Activated naive CD4-positive, alpha-beta T cell (primary cell): Measurements from ENCODE around the gene SPECC1.
"Not testable (repeated sequence)": the region's sequence is repeated elsewhere in the genome, so short reads cannot be mapped to it uniquely, and the experiment has no call there.

Experiments used
- DNase-seq, 4 experiments: peaks; one replicate each; lab custom pipeline; 2025; lab: John Stamatoyannopoulos, UW

Gene SPECC1

DNA sequence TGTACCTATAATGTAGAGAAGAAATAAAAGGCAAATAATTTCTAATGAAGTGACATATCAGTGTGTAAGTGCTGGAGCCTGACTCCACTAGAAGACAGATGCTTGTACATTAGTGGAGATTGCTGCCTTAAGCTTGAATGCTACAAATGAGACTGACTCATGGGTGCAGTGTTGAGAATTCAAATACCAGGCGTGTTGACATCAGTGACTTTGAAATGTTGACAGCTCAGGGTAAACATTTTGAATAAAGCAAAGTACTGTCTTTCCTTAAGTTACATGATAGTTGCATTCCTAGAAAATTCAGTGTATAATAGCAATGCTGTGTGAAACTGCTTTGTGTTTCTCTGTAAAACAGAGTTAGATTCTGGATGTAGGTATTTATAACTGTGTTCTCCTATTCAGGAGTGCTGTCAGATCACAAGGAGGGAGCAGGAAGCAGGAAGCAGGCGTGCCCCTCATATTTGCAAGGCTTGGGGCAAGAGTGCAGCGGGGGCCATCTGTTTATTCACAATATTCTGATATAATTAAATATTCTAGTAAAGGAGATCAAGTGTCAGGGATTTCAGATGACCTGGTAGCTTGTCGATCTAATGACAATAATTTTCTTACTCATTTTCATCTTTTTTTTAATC is 119.0 kb downstream of the SPECC1 start:
- no peak for DNase-seq

DNA sequence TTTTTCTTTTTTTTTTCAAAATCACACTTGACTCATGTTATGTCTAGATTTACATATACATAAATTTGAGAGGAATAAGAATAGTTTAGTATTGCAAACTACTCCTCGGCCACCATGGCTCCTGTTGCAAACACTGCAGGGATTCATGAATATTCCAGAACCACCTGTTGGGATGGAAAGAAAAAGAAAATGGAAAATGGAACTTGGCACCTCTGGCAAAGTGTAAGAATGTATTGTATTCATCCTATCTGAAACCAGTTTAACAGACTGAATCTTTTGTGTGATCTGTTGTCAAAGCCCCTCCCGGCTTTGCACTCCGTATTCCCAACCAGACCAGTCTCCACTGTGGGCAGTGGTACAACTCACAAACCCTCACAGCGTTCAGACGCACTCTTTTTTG is 124.4 kb downstream of the SPECC1 start:
- no peak for DNase-seq

DNA sequence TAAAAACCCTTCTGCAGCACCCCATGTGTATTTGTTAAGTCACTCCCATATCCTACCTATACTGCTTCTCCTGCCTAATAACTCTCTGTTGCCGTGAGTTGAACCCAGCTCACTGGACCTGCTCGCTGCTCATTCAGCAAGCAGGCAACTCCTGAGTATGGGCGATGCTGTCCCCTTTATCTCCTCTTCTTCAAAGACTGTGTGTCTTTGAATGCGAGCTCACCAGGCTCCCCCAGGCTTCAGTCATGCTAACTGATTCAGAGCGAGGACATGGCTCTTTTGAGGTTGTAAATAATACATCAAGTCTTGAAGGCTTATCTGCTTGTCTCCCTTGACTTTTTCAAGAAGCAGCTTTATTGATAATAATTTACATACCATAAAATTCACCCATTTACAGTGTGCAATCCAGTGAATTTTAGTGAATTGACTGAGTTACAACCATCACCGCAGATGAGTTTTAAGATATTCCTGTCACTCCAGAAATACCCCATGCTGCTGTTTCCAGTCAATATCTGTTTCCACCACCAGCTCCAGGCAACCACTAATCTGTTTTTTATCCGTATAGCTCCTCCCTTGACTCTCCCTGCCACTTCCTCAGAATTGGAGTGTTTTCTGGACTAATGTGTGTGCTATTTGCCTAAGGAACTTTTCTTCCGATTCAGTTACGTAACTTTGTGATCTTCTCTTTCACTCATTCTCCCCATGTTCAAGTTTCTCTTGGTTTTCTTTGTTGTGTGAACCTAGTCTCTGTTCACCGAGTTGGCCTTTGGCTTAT is 132.2 kb downstream of the SPECC1 start:
- no peak for DNase-seq

DNA sequence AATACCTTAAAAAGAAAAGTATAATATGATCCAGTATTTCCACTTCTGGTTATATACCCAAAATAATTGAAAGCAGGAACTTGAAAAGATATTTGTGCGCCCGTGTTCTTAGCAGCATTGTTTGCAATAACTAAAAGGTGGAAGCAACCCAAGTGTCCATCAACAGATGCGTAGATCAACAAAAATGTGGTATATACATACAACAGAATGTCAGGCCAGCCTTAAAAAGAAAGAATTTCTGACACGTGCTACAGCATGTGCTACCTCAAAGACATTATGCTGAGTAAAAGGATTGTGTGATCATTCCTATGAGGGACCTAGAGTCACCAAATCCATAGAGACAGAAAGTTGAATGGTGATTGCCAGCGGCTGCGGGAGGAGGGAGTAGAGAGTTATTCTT is 133.1 kb downstream of the SPECC1 start:
- DNase-seq: no peak

DNA sequence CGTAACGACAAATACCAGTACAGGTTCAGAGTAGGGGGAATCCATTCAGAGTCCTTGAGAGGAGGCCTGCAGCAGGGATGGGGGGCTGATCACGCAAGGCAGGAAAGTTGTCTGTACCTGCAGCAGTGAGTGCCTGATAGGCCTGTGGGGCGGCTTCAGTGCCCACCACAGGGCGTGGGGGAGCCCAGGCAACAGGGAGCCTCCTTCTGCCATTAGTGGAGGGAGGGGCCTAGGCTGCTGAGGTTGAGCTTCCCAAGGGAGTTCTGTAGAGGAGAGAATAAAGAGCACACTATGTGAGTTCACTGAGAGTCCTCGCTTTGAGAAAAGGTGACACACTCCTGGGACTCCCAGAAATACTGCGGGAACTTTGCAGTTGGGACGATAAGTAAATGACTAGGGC is 134.6 kb downstream of the SPECC1 start:
- no peak for DNase-seq

DNA sequence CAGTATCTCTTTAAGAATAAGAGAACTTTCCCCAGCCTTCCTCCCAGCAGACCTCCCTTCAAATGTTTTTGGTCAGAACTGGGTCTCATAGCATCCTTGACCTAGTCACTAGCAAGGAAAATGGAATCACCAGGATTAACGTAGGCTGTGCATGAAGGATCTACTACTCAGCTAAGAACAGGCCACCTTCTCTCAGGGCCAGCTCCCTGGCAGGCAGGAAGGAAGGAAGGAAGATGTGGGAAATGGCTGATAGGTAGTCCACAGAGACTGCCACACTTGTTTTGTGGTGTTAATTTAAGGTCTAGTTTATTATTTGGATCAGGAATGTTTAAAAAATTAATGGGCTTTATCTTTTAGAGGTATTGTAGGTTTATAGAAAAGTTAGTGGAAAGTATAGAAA is 136.4 kb downstream of the SPECC1 start:
- no peak for DNase-seq

DNA sequence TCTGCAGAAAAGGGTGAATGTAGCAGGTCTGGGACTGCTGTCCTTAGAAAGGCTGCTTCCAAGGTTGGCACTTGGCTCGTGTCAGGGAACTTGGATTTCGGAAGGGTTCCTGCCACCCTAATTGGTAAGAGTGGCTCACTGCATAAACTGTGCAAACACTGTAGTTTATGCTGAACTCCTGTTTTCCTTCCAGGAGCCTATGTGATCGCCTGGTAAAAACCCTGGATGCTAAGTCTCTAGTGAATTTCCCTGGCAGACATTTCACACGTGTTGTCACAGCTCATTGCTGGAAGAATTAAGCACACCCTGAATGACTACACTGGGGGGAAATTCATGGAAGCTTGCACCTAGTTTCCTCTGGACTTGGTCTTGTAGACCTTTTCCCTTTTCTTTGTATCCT is 140.1 kb downstream of the SPECC1 start:
- DNase-seq: no peak

DNA sequence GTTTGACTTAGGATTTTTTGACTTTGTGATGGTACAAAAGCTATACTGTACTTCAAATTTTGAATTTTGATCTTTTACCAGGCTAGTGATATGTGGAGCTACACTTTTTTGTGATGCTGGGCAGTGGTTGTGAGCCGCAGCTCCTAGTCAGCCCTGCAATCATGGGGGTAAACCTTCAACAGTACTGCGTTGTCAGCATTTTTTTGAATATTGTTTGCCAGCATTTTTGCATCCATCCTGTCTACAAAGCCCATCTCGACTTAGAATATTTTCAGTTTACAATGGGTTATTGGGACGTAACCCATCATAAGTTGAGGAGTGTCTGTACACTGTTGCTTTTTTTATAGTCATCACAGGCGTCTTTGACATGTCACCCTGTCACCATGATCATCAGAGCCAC is 142.0 kb downstream of the SPECC1 start:
- no peak for DNase-seq

DNA sequence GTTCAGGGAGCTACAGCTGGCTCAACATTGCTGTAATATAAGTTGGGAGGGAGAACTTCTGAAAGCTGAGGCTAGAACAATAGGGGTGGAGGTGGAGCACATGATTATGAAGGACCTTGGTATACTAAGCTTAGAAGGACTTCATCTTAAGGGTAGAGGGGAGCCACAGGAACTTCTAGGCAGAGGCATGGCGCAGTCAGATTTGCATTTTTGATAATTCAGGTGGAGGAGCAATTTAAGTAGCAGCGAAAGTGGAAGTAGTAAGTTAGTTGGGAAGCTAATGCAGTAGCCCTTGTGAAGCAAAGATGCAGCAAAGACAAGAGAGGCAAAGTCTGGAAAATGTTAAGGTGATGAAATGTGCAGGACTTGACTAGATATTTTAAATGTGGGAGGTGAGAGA is 144.1 kb downstream of the SPECC1 start:
- DNase-seq: no peak

DNA sequence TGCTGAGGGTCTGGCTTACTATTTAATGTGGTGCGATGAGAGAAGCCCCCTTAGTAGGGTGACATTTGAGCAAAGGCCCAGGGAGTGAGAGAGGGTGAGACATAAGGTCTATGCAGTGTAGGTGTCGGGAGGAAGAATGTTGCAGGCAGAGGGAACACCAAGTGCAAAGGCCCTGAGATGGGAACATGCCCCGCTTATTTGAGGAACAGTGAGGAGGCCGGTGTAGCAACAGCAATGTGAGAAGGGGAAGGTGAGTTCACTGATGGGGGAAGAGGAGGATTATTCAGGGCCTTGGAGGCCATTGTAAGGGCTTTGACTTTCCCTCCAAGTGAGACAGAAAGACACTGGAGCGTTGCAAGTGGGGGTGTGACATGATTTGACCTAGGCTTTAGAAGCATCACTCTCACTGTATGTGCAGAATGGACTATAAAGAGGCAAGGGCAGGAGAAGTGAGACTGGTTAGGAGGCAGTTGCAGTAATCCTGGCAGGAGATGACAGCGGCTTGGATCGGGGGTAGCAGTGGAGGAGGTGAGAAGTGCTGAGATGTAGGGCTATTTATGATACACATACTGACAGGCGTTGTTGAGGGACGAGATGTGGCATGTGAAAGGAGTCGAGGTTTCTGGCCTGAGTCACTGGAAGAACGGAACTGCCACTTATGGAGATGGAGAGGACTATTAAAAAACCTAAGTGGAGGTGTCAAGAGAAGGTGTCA is 145.3 kb downstream of the SPECC1 start:
- no peak for DNase-seq

DNA sequence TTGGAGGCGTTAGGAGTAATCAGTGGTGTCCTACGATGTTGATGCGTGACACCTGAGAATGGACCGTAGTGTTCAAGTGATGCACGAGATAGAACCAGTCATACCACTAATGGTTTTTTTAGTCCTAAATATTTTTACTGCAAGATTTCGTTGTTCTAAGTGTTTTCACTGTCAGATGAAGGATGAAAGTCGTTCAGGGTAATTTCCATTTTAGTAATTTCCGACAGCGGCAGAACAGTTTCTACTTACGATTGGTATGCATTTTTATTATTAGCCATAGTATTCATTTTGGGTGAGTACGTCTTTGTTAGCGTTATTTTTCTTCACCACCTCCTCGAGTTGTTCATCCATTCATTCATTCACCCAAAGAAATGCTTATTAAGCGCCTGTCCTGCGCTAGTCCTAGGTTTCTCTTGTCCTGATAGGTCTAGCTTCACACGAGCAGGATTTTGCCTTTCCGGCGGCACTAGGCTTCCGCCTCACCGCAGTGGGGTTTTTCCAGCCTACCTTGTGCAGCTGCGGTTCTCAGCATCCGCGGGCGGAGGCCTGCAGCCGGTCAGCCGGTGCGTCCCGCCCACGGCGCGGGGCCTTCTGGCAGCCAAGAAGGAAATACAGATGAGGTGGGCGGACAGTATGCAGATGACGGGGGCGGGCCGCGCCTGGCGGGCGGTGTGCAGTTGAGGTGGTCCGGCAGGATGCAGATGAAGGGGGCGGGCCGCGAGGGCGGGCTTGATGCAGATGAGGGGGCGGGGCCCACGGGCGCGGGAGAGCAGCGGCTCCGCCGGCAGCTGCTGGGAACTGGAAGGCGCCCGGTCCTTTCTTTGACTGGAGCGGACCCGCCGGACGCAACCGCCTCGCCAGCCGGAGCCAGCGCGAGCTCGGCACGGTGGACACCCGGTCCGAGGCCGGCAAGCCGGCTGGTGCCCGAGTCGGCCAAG is 146.4 kb downstream of the SPECC1 start:
- DNase-seq: peak; percentile 61 to 93 (median 73)

DNA sequence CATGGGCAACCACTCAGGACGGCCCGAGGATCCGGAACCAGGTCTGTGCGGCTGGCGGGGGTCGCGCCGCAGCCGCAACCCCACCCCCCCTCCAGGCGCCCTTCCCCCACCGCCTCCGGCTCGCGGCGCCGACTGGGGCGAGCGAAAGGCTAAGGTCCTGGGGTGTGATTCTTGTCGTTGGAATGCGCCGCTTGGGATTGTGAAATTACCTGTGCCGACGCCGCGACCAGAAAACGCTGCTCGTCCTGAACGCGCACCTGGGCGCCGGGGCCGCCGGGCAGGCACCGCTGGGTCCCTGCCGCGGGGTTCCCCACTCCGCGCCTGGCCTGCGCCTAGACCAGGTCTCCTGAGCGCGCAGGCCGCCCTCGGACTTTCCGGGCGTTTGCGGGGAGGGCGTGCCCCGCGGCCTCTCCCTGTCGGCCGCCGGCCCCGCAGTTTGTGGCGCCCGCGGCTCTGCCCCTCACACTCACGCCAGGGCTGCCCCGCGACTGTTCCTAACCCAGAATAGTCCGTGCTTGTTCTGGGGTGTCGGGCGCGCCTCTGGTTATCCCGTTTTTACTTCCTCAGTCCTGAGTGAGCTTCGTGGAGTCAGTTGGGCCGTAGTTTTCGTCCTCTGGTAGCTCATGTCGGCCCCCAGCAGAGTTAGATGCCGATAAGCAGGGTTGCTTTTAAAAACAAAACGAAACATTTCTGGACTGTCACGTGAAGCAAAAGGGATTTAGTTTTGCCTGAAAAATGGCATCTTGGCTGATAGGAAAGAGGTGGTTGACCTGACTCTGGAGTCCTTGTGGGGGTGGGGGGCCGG is 147.2 kb downstream of the SPECC1 start:
- DNase-seq: no peak

DNA sequence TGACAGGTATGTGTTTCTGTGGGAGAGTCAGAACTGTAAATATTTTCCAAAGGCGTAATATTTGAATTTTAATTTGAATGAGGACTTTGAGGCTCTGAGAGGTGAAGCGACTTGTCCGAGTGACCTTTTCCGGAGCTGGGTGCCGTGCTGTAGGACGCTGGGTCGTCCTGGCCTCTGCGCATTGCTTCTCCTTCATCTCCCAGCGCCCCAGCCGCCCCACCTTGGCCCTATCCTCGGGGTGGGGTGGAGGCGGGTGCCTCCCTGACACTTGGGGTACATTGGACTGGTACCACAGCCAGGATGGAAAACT is 147.8 kb downstream of the SPECC1 start:
- no peak for DNase-seq

DNA sequence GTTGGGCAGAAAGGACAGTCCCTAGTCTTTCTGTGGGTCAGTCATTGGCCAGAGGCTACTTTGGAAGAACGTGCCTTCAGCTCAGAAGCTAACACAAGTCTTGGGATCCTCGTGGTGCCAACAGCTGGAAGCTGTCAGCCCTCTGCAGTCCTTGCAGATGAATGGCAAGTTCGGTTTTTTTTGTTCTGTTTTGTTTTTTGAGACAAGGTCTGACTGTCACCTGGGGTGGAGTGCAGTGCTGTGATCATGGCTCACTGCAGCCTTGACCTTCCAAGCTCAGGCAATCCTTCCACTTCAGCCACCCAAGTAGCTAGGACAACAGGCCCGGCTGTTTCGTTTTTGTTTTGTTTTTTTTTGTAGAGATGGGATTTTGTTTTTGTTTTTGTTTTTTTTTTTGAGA is 149.4 kb downstream of the SPECC1 start:
- DNase-seq: no peak

DNA sequence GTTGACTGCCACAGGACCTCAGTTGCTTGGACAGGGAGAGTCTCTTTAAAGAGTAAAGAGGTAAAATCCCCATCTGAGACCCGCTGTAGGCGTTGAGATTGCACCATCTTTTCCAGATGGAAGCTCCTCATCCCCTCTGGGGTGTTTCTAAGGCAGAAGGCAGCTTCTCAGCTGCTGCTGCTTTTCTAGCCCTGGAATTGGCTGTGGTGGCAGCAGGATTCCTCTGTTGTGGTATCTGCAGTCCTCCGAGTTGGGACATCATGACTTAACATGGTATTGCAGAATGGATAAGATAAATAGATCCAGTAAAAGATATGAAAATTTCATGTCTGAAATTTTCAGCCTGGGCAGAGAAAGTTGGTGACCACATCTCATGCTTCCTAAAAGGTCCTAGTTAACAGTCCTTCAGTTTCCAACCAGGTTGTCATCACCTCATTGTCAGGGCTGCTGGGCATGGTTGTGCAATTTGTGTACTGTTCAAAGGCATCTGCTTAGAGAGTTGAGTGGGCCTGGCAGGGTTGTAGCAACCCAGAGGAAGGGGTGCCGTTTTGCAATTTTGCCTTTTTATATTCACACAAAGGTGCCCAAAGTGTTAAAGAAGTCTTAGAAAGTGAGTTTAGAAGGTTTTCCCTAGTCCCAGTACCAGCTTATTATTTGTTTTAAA is 150.4 kb downstream of the SPECC1 start:
- DNase-seq: no peak

DNA sequence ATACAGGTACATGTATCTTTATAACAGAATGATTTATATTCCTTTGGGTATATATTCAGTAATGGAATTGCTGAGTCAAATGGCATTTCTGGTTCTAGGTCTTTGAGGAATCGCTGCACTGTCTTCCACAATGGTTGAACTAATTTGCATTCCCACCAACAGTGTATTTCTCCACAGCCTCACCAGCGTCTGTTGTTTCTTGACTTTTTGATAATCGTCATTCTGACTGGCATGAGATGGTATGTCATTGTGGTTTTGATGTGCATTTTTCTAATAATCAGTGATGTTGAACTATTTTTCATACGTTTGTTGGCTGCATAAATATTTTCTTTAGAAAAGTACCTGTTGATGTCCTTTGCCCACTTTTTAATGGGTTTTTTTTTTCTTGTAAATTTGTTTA is 156.4 kb downstream of the SPECC1 start:
- DNase-seq: not testable (repeated sequence)

DNA sequence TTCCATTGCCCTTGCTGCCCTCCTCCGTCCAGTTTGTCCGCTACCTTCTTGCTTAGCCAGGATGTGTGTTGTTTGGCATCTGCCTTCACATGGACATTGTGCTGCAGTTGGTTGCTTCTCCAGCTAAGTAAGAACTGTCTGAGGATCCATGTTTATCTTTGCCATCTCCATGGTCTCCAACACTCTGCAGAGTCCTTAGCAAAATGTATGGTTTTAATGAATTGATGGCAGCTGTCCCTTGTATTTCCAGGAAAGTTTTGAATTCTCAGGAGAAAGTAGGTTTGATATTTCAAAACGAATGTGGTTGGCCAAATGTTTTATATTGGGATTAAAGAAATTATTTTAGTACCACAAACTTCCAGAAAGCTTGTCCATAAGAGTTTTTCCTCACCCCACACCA is 160.9 kb downstream of the SPECC1 start:
- no peak for DNase-seq

DNA sequence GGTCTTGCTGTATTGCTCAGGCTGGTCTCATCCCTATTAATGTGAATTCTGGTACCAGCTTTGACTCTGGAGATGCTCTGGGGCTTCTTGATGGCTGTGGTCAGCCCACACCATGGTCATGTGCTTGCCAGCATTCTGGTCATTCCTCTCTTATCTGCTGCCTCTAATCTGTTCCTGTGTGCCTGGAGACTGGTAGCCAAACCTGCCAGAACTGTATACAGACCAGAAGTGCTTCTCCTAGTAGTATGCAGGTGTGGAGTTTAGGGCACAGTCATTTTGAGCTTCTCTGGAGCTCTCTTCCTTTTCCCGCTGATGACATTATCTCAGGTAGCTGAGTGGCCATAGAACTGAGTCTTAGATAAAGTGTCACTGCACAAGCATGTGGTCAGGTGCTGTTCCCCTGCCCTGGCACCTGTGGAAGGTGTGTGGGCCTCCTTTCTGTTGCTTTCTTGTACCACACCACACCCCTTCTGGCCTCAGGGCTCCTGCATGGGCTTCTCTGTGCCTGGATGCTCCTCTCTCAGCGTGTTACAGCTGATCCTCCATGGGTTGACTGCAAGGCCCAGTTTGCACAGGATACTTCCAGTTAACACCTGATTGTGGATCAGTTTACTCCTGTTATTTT is 162.7 kb downstream of the SPECC1 start:
- DNase-seq: no peak

DNA sequence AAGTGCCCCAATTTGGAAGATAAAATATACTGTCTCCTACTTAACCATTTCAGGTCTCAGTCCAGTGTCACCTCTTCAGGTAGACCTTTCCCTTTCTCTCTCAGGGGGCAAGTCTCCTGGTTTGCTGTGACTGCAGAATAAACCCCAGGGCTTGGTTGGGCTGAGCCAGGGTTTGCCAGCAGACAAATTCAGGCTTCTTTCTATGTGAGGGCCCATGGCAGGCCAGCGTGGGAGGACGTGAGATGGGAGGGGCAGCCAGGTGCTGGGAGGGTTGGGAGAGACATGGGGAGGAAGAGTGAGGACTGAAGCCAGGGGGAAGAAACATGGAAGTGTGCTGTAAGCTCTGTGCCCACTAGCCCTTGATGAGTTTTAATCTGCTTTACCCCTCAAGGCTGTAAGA is 163.2 kb downstream of the SPECC1 start:
- DNase-seq: no peak

DNA sequence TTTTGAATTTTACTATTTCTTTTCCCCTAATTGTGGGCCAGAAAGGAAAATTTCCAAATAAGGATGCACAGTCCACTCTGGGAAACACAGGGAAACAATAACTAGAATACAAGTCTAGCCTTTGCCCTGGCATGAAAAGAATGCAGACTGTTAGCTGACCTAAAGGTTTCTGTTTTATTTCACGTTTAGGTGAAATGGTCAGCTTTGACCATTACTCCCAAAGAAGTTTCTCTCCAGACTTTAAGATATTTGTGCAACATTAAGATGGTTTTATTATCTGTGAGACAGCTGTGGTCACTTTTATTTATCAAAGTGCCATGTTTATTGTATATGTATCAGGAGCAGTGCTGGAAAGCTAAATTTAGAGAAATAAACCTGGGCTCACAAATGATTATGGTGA is 163.9 kb downstream of the SPECC1 start:
- no peak for DNase-seq
